Keratinocyte (primary cell): ENCODE measurements around the gene CFAP410. TPM values are rescaled to one million over a fixed set of nuclear protein-coding genes. Genes with fewer than 3 reads are reported as not detected.
"Not testable (repeated sequence)": the region's sequence is repeated elsewhere in the genome, so short reads cannot be mapped to it uniquely, and the experiment has no call there.

ENCODE experiments used
- DNase-seq: peaks from one replicate; pipeline ENCODE4 v3.0.0-alpha.2; 2011; ENCODE audit warnings: low read depth, missing footprints, low spot score
- FAIRE-seq: peaks from 2 replicates; lab custom pipeline; 2011; peaks lifted over from hg19 to GRCh38; lab: Jason Lieb, UNC
- H2AFZ ChIP-seq: 2 replicates; pipeline ENCODE4 v1.6.0; 2012; ENCODE audit warnings: low read length, control low read depth, inconsistent platforms; ENCODE audit not compliant: control insufficient read depth
- H3K27ac ChIP-seq: 2 replicates; pipeline ENCODE4 v1.5.1; 2011; ENCODE audit warnings: low read length; ENCODE audit not compliant: control insufficient read depth, insufficient read depth
- H3K27me3 ChIP-seq: 3 replicates; pipeline ENCODE4 v1.6.0; 2011; ENCODE audit warnings: low read length; ENCODE audit not compliant: control insufficient read depth, insufficient read depth; ENCODE audit errors: extremely low read depth
- H3K36me3 ChIP-seq, 2 experiments: 2 replicates in 1 of 2; 3 replicates in 1 of 2; pipeline ENCODE4 v1.5.1; 2011; ENCODE audit warnings: low read length in 2 of 2, mild to moderate bottlenecking in 1 of 2; ENCODE audit not compliant: control insufficient read depth in 2 of 2, insufficient read depth in 2 of 2; ENCODE audit errors: extremely low read depth in 1 of 2
- H3K4me1 ChIP-seq: 3 replicates; pipeline ENCODE4 v1.5.1; 2011; ENCODE audit warnings: low read length; ENCODE audit not compliant: control insufficient read depth, insufficient read depth; ENCODE audit errors: extremely low read depth
- H3K4me2 ChIP-seq: 3 replicates; pipeline ENCODE4 v1.6.0; 2011; ENCODE audit warnings: low read depth, low read length; ENCODE audit not compliant: control insufficient read depth, insufficient read depth; ENCODE audit errors: extremely low read depth
- H3K4me3 ChIP-seq, 3 experiments: fragments of 200-600 bp in 1 of 3; sonication (generic) in 1 of 3; 2 replicates in 2 of 3; 3 replicates in 1 of 3; pipeline ENCODE4 v1.5.1; 2011 to 2016; ENCODE audit warnings: low read length in 3 of 3, mild to moderate bottlenecking in 3 of 3, control low read depth in 2 of 3, inconsistent platforms in 1 of 3, low read depth in 1 of 3, mixed read lengths in 1 of 3, mixed run types in 1 of 3, moderate library complexity in 1 of 3; ENCODE audit not compliant: control insufficient read depth in 2 of 3, insufficient read depth in 2 of 3; ENCODE audit errors: extremely low read depth in 1 of 3
- H3K79me2 ChIP-seq: 2 replicates; pipeline ENCODE4 v1.6.0; 2012; ENCODE audit warnings: low read length; ENCODE audit not compliant: control insufficient read depth, insufficient read depth
- H3K9ac ChIP-seq: 3 replicates; pipeline ENCODE4 v1.6.0; 2011; ENCODE audit warnings: low read length; ENCODE audit not compliant: control insufficient read depth, insufficient read depth; ENCODE audit errors: extremely low read depth
- H3K9me1 ChIP-seq: 3 replicates; pipeline ENCODE4 v1.6.0; 2011; ENCODE audit warnings: low read length; ENCODE audit not compliant: control insufficient read depth, insufficient read depth; ENCODE audit errors: extremely low read depth
- H3K9me3 ChIP-seq: 2 replicates; pipeline ENCODE4 v1.5.1; 2012; ENCODE audit warnings: low read depth, low read length; ENCODE audit not compliant: control insufficient read depth
- H4K20me1 ChIP-seq: 3 replicates; pipeline ENCODE4 v1.6.0; 2011; ENCODE audit warnings: low read length; ENCODE audit not compliant: control insufficient read depth, insufficient read depth; ENCODE audit errors: extremely low read depth
- EZH2 ChIP-seq: IDR thresholded peaks from one replicate; pipeline ENCODE4 v1.6.1; 2012; ENCODE audit warnings: inconsistent platforms, mild to moderate bottlenecking, low read length, moderate library complexity
- dilution Hi-C: fragments of 300-500 bp; cut with MboI; formaldehyde crosslinking; loops from one replicate; pipeline ENCODE4 v1.7.0; 2020; ENCODE audit warnings: low sequenced_read_pairs; ENCODE audit not compliant: extremely low pct_ligation_motif_present
- polyA plus RNA-seq, 5 experiments: library from polyadenylated mRNA; depleted of rRNA in 3 of 5; stranded (reverse) in 3 of 5; stranded (forward) in 1 of 5; unstranded in 1 of 5; fragments of >200 nt; gene quantifications; 1 replicate in 1 of 5; 2 replicates in 3 of 5; 3 replicates in 1 of 5; pipeline versions ENCODE4 v1.2.1 to v1.2.3, GENCODE V29; 2011 to 2012; ENCODE audit warnings: missing spikeins in 2 of 5, low read depth in 1 of 5, low replicate concordance in 1 of 5
- TF ChIP-seq, protein P1 (sequence below), 3 experiments: IDR thresholded peaks in 1 of 3; conservative IDR thresholded peaks in 1 of 3; optimal IDR thresholded peaks in 1 of 3; 2 replicates in 2 of 3; 3 replicates in 1 of 3; pipeline versions ENCODE3 to v1.5.1; 2011; ENCODE audit warnings: low read length in 3 of 3, mild to moderate bottlenecking in 3 of 3, moderate library complexity in 2 of 3, control low read depth in 1 of 3, inconsistent platforms in 1 of 3; ENCODE audit not compliant: insufficient read depth in 2 of 3; ENCODE audit errors: extremely low read depth in 1 of 3

The CFAP410 gene
- polyA plus RNA-seq, 1 donor (not counting 4 experiments of a cell fraction or from before 2014, with no cell fraction given) = 2.2 TPM

- Histone ChIP-seq H3K9me1 (no peaks in the 10 kb centered on the region), H3K9ac (no peak overlapping the region), H4K20me1 (no peaks in the 10 kb centered on the region), H3K4me2 (no peak overlapping the region), H3K79me2 (no peaks in the 10 kb centered on the region), H3K27me3 (peaks cover 23% of the 10 kb centered on the region), H3K9me3 (no peaks in the 10 kb centered on the region), H3K4me3 (no peak overlapping the region), H3K4me1 (no peaks in the 10 kb centered on the region), H2AFZ (no peak overlapping the region), H3K27ac (no peak overlapping the region), H3K36me3 (no peaks in the 10 kb centered on the region)
- no peak for DNase-seq
- FAIRE-seq = no peak
- dilution Hi-C loops = no loop called here
- TF ChIP-seq, protein P1, sequence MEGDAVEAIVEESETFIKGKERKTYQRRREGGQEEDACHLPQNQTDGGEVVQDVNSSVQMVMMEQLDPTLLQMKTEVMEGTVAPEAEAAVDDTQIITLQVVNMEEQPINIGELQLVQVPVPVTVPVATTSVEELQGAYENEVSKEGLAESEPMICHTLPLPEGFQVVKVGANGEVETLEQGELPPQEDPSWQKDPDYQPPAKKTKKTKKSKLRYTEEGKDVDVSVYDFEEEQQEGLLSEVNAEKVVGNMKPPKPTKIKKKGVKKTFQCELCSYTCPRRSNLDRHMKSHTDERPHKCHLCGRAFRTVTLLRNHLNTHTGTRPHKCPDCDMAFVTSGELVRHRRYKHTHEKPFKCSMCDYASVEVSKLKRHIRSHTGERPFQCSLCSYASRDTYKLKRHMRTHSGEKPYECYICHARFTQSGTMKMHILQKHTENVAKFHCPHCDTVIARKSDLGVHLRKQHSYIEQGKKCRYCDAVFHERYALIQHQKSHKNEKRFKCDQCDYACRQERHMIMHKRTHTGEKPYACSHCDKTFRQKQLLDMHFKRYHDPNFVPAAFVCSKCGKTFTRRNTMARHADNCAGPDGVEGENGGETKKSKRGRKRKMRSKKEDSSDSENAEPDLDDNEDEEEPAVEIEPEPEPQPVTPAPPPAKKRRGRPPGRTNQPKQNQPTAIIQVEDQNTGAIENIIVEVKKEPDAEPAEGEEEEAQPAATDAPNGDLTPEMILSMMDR (optimal IDR thresholded peaks at IDR 0.05 in 1 of 3, IDR thresholded peaks at IDR 0.05 in 1 of 3, conservative IDR thresholded peaks at IDR 0.05 in 1 of 3; ENCODE audit: extremely low read depth in 1 of 3, insufficient read depth in 2 of 3, low read length in 3 of 3) = no peak
- TF ChIP-seq EZH2 = no peak
Measured at GRCh38 chr21:44345495-44345894, 6.3 kb upstream of the CFAP410 start.

DNA sequence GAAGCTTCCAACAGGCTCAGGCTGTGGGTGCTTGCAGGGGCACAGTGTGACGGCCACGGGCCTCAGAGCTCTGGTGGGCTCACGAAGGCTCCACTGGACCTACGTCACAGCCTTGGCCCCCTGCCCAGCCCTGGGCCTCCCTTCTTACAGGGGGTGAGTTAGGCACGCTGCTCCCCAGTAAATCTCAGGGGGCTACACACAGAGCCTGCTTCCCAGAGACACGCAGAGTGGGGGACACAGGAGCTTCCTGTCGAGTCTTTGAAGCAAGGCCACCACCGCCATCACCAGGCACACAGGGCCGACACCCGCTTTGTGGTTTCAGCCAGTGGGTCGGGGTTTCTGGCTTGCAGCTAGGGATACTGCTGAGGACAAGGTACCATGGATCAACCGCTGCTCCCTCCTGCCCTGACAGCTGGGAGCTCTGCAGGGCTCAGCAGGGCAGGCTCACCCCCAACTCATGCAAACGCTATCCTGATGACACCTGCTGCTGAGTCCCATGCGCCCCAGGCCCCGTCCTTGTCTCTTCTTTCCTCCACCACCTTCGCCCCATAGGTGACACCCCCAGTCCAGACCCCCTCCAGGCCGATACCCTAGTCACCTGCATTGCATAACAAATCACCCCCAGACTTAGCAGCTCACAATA lies 5.5 kb upstream of the CFAP410 start:
- TF ChIP-seq, protein P1 (optimal IDR thresholded peaks at IDR 0.05 in 1 of 3, IDR thresholded peaks at IDR 0.05 in 1 of 3, conservative IDR thresholded peaks at IDR 0.05 in 1 of 3; ENCODE audit: extremely low read depth in 1 of 3, insufficient read depth in 2 of 3, low read length in 3 of 3) = no peak
- no peak for TF ChIP-seq EZH2
- H3K9me3 ChIP-seq = no peaks in the 10 kb centered on the region
- DNase-seq (no peak), FAIRE-seq (no peak)
- no peak overlapping the region for H3K9ac ChIP-seq
- H3K27me3 ChIP-seq = peaks cover 17% of the 10 kb centered on the region
- no peak overlapping the region for H3K4me2 ChIP-seq
- no peak overlapping the region for H3K4me3 ChIP-seq
- H3K27ac ChIP-seq = no peak overlapping the region
- H3K9me1 ChIP-seq = no peaks in the 10 kb centered on the region
- no peaks in the 10 kb centered on the region for H3K36me3 ChIP-seq
- H2AFZ ChIP-seq = no peak overlapping the region
- H3K79me2 ChIP-seq = no peaks in the 10 kb centered on the region
- no peaks in the 10 kb centered on the region for H4K20me1 ChIP-seq
- dilution Hi-C loops = no loop called here
- peaks cover 7% of the 10 kb centered on the region for H3K4me1 ChIP-seq

DNA sequence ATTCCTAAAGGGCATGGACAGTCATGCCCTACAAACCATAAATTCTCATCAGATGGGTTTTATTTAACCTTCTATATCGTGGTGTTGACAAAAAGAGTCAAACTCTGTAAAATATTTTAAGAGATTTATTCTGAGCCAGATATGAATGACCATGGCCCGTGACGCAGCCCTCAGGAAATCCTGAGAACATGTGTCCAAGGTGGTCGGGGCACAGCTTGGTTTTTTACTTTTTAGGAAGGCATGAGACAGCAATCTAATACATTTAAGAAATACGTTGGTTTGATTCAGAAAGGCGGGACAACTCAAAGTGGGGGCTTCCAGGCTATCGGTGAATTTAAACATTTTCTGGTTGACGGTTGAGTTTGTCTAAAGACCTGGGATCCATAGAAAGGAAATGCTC lies 3.8 kb upstream of the CFAP410 start:
- dilution Hi-C loops, H3K9me3 ChIP-seq, H2AFZ ChIP-seq, H3K79me2 ChIP-seq, H3K9ac ChIP-seq, H3K4me2 ChIP-seq, H3K27ac ChIP-seq, H3K4me3 ChIP-seq, H3K9me1 ChIP-seq, H3K27me3 ChIP-seq, FAIRE-seq, H4K20me1 ChIP-seq, H3K36me3 ChIP-seq, DNase-seq: not testable (repeated sequence)
- peaks cover 10% of the 10 kb centered on the region for H3K4me1 ChIP-seq
